ENCODE results near the gene OR2V1.
"Not testable (repeated sequence)": the region's sequence is repeated elsewhere in the genome, so short reads cannot be mapped to it uniquely, and the experiment has no call there.

Gene OR2V1

DNA sequence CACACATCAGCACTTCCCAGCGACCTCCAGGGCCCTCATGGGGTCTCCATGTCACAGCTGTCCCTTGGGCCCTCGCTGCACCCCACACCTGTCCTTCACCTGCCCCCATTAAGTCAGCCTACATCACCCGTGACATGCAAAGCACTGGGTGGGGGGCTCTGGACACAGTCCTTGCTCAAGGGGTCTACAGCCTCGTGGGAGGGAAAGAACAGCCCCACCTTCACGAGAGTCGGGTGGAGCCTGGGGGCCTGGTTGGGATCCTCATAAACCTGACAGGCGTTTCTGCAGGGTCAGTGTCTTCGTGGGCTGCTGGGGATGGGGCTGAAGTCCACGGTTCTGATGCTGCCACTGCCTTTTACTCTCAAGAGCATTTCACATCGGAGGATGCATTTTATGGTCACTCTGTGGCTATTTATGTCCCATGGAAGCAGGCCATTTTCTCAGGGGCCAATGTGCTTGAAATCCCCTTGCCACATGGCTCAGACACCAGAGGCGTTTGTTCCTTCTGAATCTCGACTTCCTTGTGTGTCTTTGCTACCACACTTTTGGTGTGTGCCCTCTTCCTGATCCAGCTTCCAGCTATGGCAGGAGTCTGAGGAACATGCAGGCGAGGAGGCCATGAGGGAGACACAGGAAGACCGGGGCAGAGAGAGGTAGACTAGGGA lies at the start of gene OR2V1:
TSS of gene OR2V1 (minus strand) at position 338 of the 665 bp plus-strand sequence. CDS start 5,865 bp downstream, outside the sequence.
- DNase-seq = no peak

- not testable (repeated sequence) for DNase-seq
These were observed 46.6 kb upstream of the OR2V1 start for GRCh38 chr5:181177559-181177958.

DNA sequence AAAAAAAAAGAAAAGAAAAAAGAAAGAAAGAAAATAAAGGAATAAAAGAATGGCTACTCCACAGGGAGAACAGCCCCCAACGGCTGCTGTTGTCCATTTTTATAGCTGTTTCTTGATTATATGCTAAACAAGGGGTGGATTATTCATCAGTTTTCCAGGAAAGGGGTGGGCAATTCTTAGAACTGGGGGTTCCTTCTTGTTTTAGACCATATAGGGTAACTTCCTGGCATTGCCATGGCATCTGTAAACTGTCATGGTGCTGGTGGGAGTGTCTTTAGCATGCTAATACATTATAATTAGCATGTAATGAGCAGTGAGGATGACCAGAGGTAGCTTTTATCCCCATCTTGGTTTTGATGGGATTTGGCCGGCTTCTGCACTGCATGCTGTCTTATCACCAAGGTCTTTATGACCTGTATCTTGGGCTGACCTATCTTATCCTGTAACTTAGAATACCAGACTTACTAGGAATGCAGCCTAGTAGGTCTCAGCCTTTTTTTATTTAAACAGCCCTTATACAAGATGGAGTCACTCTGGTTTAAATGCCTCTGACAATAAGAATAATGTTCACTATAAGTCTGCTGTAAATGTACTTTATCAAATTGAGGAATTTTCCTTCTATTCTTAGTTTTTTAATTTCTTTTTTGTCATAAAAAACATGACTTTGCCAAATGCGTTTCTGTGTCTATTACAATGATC lies 45.4 kb upstream of the OR2V1 start:
- DNase-seq = no peak

DNA sequence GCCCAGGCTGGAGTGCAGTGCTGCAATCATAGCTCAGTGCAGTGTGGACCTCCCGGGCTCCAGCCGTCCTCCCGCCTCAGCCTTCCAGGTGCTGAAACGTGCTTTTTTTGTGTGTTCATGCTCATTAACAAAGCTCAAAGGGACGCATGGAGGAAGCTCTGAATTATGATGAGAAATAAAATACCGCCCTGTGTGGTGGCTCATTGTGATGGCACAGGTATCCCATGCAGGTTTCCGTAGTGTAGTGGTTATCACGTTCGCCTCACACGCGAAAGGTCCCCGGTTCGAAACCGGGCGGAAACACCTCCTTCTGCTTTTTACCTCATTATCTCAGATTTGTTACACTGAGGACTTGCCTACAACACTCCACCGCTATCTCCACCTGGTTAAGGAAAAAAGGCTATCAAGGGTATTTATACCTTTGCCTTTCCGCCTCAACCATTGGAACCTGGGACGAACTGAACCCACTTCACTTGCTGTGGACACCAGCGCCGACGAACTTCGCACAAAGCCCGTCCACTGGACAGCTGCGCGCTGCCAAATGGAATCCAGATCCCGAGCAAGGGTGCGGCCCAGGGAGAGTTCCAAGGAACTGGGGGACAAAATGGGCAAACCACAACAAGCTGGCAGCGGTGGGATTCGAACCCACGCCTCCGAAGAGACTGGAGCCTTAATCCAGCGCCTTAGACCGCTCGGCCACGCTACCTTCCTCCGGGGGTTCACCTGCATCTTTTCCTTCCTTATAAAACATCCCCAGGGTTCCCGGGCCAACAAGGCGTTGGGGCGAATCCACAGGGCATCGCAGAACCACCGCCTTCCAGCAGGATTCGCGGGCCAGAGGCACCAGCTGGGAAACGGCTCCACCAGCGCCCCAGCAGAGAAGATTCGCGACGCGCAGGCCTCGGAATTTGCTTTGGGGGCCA lies 42.7 kb upstream of the OR2V1 start:
- DNase-seq = peak; percentile 76

- DNase-seq = peak; percentile 57
These were observed 42.1 kb upstream of the OR2V1 start for GRCh38 chr5:181173027-181173419.

GRCh38 chr5:181171782-181172181 lies 40.8 kb upstream of the OR2V1 start:
- DNase-seq = no peak

DNA sequence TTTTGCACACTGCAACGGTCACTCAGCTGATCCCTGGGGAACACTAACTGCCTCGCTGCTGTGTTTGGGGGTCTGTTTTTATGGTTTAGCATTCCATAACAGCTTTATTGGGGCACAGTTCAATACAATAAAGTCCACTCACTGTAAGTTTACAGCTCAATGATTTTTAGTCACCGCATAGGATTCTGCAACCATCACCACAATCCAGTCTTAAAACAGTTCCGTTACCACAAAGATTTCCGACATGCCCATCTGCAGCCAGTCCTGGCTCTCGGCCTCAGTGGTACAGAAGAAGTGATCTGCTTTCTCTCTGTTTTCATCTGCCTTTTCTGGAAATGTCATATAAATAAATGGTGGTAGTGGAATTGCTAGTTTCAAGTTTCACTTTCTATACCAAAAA lies 40.0 kb upstream of the OR2V1 start:
- DNase-seq = no peak

DNA sequence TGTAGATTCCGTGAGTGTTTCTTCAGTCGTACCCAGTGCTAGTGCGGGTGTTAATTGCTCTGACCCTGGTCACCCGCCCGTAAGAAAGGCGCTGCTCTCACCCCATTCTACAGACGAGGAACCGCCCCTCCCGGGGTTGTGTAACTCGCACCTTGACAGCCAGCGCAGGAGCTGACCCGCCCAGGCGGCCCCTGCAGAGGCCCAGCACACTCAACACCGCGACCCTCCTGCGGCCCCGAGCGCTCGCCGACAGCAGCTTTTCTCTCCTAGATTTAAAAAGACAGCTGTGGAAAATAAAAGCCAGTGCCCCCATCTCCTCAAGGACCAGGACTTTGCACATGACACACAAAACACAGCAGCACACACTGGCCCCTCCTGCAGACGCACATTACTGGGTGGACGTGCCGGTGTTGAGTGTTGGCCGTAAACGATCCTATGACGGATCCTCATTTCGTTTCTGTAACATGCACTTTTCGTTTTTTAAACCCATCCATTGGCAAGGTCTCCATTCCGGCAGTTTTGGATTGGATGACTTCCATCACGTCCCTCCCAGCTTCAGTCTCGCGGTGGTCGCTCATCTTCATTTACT lies 39.4 kb upstream of the OR2V1 start:
- DNase-seq = no peak

DNA sequence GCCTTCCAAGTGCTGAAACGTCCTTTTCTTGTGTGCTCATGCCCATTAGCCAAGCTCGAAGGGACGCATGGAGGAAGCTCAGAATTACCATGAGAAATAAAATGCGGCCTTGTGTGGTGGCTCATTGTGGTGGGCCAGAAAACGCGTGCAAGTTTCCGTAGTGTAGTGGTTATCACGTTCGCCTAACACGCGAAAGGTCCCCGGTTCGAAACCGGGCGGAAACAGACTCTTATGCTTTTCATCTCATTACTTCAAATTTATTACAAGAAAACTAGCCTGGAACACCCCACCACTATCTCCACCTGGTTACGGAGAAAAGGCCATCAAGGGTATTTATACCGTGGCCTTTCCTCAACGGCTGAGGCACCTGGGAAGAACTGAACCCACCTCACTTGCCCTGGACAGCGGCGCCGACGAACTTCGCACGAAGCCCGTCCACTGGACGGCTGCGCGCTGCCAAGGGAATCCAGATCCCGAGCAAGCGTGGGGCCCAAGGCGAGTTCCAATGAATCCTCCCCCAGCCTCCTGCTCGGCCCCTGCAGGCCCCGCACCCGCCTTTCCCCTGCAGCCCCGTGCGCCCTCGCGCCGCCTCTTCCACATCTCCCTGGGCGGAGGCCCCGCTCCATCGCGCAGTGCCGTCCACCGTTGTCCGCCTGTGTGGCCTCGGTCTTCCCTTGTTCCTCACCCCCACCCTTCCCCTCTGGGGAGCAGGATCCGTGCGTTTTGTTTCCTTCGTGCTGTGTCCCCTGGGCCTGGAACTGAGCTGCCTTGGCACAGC lies 38.7 kb upstream of the OR2V1 start:
- DNase-seq = peak; percentile 59

DNA sequence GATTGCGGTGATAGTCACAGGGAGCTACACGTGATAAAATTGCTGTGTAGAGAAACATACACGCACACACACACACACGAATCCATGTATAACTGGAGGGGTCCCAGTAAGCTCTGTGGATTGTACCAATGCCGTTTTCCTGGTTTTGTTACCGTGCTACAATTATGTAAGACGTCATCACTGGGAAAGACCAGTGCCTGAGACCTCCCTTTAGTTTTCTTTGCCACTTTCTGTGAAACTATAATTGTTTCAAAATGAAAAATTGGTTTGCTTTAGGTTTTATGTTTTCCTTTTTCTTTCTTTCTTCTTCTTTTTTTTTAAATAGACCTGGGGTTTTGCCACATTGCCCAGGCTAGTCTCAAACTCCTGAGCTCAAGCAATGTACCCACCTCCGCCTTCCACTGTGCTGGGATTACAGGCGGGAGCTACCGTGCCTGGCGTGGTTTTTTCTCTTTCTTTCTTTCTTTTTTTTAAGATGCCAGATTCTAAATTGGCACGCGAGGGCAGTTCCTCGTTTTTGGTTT lies 37.7 kb upstream of the OR2V1 start:
- DNase-seq = no peak

- DNase-seq = no peak
These were observed 37.0 kb upstream of the OR2V1 start for GRCh38 chr5:181167814-181168488.

- DNase-seq = no peak
These were observed 36.1 kb upstream of the OR2V1 start for GRCh38 chr5:181166812-181167733.

DNA sequence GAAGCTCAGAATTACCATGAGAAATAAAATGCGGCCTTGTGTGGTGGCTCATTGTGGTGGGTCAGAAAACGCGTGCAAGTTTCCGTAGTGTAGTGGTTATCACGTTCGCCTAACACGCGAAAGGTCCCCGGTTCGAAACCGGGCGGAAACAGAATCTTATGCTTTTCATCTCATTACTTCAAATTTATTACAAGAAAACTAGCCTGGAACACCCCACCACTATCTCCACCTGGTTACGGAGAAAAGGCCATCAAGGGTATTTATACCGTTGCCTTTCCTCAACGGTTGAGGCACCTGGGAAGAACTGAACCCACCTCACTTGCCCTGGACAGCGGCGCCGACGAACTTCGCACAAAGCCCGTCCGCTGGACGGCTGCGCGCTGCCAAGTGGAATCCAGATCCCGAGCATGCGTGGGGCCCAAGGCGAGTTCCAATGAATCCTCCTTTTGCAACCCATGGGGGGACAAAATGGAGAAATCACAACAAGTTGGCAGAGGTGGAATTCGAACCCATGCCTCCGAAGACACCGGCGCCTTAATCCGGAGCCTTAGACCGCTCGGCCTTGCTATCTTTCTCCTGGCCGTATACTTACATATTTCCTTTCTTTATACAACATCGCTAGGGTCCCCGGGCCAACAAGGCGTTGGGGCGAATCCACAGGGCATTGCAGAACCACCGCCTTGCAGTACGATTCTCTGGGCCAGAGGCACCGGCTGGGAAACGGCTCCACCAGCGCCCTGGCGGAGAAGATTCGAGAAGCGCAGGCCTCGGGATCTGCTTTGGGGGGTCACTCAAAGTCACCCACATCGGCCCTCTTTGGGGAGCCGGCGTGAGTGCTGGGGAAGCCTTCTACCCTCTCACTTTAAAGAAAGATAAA lies 33.3 kb upstream of the OR2V1 start:
- DNase-seq = no peak

DNA sequence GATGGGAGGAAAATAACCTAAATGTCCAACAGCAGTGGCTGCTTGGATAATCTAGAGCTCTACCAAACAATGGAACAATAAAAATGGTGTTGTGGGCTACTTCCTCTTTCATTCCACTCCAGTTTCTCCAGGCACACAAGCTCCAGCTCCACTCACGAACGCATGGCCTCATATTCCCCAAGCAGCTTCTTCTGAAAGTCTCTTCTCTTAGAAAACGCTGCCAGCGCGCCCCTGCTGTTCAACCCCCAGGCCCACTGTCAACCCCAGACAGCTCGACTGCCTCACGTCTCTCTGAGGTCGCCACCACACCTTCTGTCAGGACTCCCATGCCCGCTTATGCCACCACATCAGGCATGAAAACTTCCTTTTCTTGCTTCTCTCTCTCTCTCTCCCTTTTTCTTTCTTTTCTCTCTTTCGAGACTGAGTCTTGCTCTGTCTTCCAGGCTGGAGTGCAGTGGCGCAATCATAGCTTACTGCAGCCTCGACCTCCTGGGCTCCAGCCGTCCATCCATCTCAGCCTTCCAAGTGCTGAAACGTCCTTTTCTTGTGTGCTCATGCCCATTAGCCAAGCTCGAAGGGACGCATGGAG lies 32.6 kb upstream of the OR2V1 start:
- no peak for DNase-seq

DNA sequence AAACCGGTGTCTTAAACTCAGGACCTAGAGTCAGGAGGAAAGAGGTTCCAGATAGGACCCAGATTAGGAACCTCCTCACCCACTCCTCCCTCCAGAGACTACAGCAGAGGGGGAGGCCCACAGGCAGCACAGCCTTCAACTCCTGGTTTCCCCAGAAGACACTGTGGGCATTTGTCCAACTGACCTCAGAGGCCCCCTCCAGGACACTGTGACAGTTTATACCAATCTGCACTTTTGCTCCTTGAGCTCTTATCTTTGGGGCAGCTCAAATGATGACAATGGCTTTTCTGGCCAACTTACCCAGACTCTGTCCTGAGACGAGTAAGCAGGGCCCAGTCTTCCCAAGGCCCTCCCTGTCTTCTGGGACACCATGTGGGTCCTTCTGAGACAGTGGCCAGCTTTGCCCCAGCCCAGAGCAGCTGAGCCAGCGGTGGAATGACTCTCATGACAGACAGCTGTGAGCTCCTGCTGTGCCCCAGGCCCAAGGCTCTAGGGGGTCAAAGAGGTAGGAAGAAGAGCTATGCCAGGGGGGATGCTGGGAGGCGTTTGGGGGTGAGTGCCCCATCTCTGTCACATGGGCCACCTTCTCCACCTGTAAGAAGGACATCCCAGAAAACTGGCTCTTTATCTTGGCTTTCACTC lies 30.7 kb upstream of the OR2V1 start:
- no peak for DNase-seq

GRCh38 chr5:181160755-181161533 lies 30.0 kb upstream of the OR2V1 start:
- DNase-seq = not testable (repeated sequence)

- DNase-seq = peak; percentile 36
These were observed 29.3 kb upstream of the OR2V1 start for GRCh38 chr5:181160152-181160754.
